GM11168 (cell line): ENCODE data around the gene MARCHF2.

ENCODE experiments used
- in situ Hi-C: fragments of 300-500 bp; cut with MboI; formaldehyde crosslinking; loops from one replicate; pipeline ENCODE4 v1.12.0; 2022; ENCODE audit warnings: low sequenced_read_pairs; ENCODE audit not compliant: unreplicated experiment

MARCHF2 gene

DNA sequence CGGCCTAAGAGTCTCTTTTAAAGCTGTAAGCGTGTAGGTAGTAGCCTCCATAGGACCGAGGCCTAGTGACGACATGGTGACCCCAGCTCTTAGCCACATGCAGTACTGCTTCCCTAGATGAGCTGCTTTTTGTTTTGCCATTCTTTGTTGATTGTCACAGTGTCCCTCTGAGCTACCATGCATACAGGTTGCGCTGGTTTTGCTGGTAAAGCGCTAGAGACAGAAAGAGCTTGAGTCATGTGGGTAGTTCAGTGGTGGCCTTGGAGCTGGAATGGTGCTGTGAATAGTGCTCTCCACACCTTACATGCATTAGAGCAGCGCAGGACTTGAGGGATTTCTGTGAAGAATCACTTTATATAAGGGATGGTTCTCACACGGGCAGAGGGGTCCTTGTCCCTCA, 36.7 kb downstream of the MARCHF2 start:
- in situ Hi-C loops, result no loop called here

DNA sequence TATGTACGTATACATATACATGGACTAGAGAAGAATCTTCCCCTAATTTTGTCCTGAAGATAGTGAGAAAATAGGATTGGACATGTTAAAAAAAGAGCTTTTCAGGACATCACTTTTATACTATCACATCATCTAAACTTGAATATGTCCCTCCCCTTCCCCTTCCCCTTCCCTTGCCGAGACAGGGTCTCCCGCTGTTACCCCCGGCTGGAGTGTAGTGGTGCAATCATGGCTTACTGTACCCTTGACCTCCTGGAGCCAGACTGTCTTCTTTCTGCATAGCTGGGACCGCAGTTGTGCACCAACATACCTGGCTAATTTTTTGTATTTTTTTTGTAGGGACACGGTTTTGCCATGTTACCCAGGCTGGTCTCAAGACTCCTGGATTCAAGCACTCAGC, 38.3 kb downstream of the MARCHF2 start:
- in situ Hi-C loops, result no loop called here

DNA sequence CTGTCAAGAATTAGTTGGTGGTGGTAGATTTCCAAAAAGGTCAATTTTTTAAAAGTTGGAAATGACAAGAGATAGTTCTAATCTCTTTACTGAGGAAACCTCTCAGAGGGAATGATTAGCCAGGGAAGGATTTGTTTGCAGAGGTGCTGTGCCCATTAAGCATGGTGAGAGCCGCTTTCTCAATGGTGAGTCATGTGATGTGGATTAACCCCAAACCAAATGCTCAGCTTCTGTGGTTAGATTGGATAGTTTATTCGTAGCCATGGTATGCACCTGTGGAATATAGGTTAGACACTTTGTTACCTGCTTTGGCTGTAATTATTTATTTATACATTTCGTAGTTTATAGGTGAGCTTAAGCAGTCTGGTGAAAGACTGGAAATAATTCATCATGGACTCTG, 38.8 kb downstream of the MARCHF2 start:
- in situ Hi-C loops, result no loop called here

DNA sequence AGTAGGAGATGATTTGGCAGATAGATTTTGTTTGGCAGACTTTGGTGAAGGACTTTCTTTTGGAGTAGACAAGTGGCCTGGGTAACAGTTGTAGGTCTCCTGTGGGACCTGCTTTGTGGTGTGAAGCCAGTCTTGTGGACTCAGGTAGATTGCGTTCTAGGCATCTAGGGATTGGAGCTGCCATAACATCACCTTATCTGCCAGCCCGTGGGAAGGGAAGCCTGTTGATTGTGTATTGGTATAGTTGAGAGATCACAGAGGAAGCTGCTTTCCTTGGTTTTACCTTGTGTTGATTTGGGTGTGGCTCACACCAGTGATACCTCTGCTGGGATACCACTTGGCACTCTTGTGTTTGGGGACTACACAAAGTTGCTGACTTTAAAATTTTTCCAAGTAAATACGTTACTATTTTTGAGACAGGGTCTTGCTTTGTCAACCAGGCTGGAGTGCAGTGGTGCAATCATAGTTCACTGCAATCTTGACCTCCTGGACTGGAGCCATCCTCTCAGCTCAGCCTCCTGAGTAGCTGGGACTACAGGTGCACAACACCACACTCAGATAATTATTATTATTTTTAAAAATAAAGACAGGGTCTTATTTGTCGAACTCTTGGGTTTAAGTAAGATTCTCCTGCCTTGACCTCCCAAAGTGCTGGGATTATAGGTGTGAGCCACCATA, 39.5 kb downstream of the MARCHF2 start:
- in situ Hi-C loops, result no loop called here

DNA sequence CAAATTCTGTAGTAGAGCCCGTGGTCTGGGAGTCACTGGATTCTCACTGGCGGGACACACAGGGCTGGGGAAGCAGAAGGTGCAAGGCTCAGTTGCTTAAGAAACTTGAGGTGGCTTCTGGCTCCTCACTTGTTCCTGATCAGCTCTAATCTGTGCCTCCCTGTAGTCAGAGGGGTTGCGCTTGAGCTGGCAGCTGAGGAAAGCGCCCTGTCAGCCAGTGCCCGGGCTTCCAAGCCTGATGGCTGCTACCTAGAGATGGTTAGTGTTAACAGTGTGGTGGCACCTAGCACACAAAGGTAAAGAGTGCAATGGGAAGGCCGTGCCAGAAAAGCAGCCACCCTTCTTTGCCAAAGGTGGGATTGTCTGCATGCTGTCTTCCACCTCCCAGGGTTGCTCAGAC, 40.5 kb downstream of the MARCHF2 start:
- in situ Hi-C loops, result no loop called here

DNA sequence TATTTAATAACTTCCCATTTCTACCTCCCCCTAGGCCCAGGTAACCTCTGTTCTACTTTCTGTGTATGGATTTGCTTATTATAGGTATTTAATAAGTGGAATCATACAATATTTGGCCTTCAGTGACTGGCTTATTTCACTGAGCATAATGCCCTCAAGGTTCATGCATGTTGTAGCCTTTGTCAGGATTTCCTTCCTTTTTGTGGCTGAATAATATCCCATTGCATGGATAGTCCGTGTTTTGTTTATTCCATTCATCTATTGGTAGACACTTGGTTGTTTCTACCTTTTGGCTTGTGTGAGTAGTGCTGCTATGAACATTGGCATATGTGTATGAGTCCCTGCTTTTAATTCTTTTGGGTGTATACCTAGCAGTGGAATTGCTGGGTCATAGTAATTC, 41.1 kb downstream of the MARCHF2 start:
- in situ Hi-C loops, result no loop called here

DNA sequence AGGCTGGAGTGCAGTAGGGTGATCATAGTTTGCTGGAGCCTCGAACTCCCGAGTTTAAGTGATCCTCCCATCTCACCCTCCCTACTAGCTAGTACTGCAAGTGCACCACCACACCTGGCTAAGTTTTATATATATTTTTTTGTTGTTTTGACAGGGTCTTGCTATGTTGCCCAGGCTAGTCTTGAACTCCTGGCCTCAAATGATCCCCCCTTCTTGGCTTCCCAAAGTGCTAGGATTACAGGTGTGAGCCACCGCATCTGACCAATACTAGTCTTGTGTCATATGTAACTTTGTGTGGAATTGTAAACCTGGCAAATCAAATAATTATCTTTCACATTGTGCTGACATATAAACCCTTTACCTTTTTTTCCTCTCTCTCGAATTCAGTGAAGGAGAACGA, 41.9 kb downstream of the MARCHF2 start:
- in situ Hi-C loops, result no loop called here

DNA sequence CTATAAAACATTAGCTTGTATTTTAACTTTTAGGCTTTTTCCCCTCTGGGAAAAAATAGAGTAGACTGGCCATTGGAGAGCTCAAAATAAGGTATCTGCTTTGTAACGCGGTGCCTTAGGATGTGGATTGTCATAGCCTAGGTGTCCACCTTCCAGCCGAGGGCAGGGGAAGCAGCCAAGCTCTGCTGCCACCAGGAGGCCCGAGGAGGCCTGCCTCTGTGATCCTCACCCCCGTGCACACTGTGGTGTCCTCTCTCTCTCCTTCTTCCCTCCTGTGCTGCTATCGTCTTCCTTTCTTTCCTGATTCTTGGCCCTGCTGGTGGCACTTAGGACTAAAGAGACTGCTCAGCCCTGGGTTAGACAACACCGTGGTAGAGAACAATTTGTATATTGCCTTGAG, 43.0 kb downstream of the MARCHF2 start:
- in situ Hi-C loops, result no loop called here

DNA sequence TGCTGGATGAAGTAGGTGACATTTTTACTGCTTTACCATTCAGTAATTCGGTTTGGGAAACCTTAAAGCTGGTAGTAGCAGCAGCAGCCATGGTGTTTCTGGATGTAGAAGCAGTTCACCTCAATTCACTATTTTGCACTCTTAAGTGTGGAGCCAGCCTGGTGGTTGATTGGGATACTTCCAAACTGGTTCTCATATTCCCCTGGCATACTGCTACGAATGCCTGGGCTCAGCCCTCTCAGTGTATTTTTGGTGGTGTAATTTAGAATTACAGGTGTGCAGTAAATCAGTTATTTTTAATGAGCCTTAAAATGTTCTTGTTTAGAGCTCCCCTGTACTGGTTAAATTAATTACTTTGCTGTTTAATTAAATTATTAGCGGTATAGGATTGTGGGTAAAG, 44.1 kb downstream of the MARCHF2 start:
- in situ Hi-C loops, result no loop called here

DNA sequence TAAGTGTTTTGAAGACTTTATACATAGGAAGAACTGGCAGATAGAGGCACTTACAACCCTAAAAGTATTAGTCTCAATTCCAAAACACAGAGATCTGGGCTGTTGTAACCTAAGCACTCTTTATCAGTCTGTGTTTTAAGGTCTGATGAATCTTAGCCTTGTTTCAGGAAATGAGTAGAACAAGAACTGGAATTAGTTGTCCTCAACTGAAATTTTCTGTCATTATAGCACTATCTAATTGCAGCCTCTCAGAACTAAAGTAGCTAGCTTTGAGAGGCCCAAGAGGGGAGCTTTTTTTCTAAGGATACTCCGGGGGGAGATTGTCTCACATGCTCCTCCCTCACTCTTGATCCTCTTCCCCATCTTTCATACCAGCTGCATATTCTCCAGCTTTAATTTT, 44.7 kb downstream of the MARCHF2 start:
- in situ Hi-C loops, result no loop called here

DNA sequence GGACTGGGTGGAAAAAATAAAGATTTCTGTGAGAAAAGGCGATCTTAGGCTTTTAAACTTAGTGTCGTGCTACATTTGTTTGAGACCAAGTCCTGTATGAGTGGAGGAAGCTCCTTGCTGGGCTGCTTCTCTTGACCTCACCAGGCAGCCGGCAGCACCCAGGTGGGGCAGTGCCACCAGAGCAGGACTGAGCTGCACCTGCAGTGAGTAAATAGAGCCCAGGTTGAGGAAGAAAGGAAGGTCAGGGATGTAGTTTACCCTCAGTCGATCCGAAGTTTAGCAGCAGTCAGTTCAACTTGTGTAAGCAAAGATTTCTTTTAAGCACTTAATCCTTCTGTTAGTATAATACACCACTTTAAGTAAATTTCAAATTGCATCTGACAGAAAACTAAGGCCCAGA, 45.3 kb downstream of the MARCHF2 start:
- in situ Hi-C loops, result no loop called here

DNA sequence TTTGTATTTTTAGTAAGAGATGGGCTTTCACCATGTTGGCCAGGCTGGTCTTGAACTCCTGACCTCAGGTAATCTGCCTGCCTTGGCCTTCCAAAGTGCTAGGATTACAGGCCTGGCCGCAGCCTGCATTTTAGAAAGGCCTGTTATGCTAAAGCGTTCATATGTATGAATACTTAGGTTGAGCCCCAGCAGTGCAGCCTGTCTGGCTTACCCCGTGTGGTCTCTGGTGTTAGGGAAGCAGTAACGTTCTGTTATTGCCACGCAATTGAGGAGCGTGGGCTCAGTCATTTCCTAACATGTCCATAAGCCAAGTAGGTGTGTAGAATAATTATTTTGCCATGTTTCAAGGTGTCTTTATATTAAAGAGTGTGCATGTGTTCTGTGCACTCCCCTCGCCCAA, 46.0 kb downstream of the MARCHF2 start:
- in situ Hi-C loops, result no loop called here

DNA sequence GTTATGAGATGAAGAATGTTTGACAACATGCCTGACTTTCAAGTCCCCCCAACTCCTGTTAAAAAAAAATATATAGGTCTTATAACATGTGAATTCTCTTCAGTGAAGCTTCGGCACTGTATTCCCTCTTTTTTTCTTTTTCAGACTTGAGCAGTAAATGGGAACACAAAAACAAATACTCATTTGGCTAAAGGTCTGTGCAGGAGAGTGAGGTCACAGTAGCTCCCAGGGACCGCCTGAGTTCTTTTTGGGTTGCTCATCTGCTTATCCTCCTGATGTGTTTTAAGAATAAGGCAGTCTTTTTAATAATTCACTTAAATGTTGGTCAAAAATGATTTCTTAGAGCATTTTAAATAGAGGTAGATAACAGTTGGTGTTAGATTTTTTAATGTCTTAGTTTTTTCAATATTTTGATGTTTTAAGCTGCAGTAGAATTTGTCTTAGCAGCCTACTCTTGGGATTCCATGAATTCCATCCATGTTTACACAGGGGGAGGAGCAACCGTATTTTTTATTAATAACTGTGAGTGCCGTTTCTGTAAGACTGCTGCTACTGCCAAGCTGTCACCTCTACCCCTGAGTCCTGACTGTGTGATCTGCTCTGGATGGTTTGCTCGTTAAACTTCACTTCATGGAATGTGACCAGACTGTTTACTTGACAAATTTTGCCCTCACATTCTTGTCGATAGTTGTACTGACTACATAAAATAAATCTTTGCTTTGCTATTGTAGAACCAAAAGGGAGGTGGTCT, 46.6 kb downstream of the MARCHF2 start:
- in situ Hi-C loops, result no loop called here

DNA sequence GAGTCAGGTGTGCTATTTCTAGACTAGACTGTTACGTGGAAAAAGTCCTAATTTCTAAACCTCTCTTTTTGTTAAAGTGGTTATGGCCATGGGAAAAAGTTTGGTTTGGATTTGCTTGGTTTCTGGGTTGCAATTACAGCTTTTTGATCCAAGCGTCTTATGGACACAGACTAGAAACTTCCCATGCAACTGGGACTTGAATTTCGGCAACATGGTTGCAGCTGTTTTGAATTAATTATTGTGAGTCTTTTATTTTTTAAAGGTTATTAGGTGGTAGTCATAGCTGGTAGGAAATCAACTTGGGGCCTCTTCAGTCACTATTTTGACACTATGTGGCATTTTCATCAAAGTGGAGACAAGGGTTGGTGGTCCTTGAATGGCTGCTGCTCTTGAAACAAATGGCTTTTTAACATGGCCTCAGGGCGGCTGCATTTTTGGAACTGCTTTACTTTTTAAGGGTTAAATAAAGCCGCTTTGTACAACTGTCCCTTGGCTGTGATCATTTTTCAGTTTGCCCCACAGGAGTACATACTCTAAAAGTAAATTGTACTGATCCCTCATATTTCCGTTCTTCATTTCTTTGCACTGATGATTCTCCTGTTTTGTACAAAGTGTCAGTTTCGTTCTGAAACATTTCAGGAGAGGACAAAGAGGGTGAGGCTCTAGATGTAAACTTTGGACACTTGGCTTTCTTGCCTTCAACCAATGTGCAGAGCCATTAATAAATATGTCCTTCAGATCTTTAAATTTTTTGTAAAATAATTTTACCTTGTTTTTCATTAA, 47.6 kb downstream of the MARCHF2 start:
- in situ Hi-C loops, result no loop called here

DNA sequence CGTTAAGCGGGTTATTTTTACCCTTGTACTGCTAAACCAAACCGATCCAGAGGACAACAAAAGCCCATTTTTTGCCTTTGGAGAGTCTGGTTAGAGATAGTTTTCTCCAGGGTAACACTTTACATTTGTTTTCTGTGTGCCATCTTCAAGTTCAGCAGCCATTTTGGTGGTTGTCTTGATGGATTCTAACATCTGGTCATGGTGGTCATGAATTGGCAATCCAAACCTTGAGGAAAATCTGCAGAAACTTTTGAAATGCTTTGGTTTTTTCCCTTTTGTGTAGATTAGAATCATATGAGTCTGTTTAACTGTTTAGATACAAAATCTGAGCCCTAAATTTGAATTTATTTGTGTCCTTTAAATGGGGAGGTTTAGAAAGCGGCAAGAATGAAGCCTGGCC, 48.3 kb downstream of the MARCHF2 start:
- in situ Hi-C loops, result no loop called here

DNA sequence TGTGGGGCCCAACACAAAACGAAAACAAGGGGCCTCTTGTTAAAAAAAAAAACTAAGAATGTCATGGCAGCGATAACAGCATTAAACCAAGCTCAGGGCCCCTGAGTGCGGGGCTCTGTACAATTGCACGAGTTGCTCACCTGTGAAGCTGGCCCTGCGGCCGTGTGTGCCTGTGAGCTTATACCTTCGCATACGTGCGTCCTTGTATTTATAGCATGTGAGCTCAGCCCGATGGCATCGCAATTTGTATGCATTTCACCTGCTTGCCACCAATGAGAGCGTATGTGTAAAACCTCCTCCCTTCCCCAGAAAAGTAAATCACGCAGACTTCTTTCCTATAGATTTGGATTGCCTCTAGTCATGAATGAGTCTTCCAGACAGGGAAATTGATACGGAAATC, 48.8 kb downstream of the MARCHF2 start:
- in situ Hi-C loops, result no loop called here

DNA sequence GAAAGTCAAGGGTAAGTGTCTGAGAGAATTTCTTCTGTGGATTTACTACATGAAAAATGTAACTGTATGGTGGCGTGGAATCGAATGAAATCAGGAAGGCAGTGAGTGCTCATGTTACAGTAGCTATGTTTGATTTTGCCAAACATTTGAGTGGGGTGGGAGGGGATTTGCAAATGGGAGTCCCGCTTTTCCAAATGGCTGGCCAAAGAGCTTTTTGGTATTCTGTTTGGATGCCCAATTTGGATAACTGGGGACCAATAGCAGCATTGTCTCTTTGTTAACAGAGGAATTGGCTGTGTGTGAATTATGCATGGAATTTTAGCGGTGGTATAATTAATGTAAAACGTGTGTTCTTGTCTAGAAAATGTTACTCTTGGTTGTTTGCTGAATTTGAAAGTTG, 49.5 kb downstream of the MARCHF2 start:
- in situ Hi-C loops, result no loop called here

DNA sequence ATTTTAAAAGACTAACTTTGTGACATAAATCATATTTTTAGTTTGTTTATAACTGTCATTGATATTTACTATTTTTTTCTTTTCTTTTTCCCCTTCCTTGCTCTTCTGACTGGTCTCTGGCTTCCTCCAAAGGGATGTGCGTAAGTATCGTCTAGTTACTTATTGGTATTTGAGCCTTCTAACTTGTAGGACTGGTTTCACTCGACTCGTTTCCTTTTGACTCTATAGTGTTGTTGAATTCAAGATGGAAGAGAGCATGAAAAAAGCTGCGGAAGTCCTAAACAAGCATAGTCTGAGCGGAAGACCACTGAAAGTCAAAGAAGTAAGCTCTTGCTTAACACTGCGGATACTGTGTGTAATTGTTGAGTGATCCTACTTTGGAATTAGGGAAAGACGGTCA, 50.3 kb downstream of the MARCHF2 start:
- in situ Hi-C loops, result no loop called here

DNA sequence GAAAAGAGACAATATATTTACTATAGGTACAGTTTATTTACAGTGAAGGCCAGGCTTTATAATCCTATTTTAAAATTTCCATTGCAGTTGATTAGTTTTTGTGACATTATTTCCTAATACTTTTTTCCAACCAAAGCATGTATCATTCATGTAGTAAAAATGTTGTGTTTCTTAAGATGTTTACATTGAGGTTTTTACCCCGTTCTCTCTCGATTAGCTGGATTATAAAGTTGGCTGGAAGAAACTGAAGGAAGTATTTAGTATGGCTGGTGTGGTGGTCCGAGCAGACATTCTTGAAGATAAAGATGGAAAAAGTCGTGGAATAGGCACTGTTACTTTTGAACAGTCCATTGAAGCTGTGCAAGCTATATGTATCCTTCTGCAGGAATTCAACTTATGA, 52.9 kb downstream of the MARCHF2 start:
- in situ Hi-C loops, result no loop called here

DNA sequence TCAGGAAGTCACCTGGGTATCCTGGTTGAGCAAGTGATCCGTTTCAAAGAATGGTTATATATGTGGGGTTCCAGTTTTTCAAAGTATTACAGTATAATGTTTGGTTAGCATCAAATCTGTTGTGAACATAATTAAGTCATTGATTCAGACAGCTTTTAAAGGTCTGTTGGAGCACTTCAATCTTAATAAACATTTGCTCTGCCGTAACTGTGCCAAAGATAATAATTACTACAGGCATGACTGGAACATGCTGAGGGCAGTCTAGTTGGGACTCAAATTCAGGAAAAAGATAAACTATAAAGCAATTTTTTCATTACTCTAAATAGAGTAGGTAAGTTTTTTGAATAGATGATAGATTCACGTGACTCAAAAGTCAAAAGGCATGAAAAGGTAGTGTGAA, 55.0 kb downstream of the MARCHF2 start:
- in situ Hi-C loops, result no loop called here

DNA sequence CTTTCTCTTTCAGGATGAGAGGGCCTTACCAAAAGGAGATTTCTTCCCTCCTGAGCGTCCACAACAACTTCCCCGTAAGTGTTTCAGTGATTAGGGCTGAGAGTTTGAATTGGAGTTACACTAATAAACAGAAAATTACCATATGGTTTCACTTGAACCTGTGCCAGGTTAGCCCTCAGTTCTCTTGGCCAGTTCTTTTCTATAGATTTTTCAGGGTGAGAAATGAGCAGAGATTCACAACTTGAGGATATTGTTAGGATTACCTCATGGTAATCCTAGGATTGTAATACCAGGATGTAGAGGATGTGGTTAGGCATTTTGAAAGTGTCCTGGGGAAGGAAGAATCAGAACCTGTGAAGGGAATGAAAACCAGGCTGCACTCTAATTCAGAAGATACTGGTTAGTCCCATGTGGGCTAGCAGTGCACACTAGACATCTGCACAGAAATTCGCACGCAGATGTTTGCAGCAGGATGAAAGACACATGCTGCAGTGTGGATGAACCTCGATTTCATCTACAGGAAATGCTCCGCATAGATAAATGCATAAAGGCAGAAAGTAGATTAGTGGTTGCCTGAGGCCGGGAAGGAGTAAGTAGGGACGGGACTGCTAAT, 55.8 kb downstream of the MARCHF2 start:
- in situ Hi-C loops, result no loop called here
